ENCODE measurements around the gene FBLL1.
"Not testable (repeated sequence)": the region's sequence is repeated elsewhere in the genome, so short reads cannot be mapped to it uniquely, and the experiment has no call there.

Gene FBLL1

GRCh38 chr5:168553377-168554130 lies 24.4 kb downstream of the FBLL1 start:
- no peak for DNase-seq

GRCh38 chr5:168557389-168557788 lies 28.3 kb downstream of the FBLL1 start:
- no peak for DNase-seq

- DNase-seq = no peak
Observed at GRCh38 chr5:168562279-168562678, 33.2 kb downstream of the FBLL1 start.

- DNase-seq = no peak
Observed at GRCh38 chr5:168563959-168564358, 34.9 kb downstream of the FBLL1 start.

- DNase-seq = no peak
Observed at GRCh38 chr5:168568738-168569137, 39.6 kb downstream of the FBLL1 start.

DNA sequence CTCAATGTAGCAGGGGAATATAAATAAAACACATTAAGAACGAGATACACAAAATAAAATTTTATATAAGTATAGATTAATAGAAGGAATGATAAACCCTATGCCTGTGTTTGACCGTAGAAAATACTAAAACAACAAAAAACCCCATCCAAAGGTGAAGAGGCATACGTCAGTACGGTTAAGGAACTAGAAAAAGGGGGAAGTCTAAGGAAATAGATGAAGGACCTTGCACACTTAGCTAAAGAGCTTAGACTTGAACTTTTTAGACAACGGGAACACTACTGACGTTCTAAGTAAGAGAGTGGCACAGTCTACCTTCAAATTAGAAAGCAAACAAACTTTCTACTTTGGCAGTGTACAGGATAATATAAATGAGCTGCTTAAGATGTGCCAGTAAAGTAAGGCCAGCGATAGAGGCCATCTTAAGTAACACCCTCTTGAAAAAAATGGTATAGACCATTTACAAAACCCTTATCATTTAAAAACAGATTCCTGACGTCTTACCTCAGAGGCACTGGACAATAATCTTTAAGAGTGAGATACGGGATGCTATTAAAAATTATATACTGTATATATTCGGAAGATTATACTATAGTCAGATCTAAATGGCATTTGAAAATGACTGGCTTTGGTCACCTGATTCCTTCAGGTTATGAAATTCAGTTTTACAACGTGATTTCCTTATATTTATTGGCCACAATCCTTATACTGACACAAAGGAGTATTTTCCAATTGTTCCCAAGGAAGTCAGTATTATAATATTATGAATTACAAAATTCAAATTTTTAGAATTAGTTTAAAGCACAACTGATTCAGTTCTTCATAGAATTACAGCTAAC lies 41.6 kb downstream of the FBLL1 start:
- DNase-seq = no peak

DNA sequence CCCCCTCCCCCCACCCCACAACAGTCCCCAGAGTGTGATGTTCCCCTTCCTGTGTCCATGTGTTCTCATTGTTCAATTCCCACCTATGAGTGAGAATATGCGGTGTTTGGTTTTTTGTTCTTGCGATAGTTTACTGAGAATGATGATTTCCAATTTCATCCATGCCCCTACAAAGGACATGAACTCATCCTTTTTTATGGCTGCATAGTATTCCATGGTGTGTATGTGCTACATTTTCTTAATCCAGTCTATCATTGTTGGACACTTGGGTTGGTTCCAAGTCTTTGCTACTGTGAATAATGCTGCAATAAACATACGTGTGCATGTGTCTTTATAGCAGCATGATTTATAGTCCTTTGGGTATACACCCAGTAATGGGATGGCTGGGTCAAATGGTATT lies 44.6 kb downstream of the FBLL1 start:
- not testable (repeated sequence) for DNase-seq

DNA sequence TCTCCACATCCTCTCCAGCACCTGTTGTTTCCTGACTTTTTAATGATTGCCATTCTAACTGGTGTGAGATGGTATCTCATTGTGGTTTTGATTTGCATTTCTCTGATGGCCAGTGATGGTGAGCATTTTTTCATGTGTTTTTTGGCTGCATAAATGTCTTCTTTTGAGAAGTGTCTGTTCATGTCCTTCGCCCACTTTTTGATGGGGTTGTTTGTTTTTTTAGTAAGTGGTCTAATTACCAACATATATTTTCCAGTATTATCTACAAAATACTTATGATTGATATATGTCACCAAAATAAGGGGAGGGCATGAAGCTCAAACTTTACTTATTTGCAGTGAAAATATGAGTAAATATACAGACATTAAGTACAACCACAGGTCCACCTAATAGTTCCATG lies 45.1 kb downstream of the FBLL1 start:
- not testable (repeated sequence) for DNase-seq

DNA sequence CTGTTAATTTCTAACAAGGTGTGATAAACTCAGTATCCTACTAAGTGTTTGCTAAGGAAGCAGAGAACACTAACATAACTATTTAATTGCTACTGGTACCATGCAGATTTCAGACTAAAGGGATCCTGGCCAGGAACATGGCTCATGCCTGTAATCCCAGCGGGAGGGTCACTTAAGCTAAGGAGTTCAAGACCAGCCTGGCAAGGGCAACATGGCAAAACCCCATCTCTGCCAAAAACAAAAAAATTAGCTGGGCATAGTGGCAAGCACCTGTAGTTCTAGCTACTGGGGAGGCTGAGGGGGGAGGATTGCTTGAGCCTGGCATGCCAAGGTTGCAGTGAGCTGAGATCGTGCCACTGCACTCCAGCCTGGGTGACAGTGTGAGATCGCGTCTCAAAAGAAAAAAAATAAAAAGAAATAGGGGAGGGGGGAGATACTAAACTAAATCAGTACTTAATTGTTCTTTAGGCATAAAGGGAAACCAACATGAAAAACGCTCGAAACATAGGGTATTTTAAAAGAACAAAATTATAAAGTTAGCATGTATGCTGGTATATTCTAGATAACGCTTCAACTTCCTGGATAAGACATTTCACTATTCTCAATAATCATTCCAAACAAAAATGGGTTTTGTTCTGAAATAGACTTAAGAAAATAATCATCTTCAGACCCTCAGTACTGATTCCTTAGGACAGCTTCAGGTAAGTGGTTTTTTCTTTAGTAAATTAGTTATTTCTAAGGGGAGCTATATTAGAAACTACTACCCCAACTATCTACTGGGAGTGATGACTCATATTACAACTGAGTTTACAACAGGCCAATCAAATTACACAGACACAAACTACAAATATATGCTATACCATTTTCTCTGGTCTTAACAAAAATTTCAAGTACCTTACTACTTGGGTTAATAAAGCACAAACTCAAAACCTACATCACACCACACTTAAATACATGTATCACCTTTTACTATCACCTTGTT lies 46.6 kb downstream of the FBLL1 start:
- DNase-seq = no peak

DNA sequence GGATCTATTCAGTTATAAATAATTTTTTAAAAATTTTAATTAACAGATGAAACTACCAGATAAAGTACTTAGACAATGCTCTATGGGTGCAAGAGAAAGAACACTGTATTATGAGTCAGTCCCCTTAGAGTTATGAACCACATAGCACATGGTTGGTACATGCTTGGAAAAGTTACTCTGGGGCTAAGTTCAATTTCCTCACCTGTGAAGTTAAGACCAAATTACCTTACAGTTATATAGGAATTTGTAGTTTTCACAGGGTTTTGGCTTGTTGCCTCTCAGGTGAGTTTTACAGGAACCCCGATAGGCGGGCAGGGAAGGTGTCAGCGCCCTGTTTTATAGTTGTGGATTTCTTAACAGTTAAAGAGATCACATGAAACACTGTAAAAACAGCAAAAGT lies 48.9 kb downstream of the FBLL1 start:
- no peak for DNase-seq

DNA sequence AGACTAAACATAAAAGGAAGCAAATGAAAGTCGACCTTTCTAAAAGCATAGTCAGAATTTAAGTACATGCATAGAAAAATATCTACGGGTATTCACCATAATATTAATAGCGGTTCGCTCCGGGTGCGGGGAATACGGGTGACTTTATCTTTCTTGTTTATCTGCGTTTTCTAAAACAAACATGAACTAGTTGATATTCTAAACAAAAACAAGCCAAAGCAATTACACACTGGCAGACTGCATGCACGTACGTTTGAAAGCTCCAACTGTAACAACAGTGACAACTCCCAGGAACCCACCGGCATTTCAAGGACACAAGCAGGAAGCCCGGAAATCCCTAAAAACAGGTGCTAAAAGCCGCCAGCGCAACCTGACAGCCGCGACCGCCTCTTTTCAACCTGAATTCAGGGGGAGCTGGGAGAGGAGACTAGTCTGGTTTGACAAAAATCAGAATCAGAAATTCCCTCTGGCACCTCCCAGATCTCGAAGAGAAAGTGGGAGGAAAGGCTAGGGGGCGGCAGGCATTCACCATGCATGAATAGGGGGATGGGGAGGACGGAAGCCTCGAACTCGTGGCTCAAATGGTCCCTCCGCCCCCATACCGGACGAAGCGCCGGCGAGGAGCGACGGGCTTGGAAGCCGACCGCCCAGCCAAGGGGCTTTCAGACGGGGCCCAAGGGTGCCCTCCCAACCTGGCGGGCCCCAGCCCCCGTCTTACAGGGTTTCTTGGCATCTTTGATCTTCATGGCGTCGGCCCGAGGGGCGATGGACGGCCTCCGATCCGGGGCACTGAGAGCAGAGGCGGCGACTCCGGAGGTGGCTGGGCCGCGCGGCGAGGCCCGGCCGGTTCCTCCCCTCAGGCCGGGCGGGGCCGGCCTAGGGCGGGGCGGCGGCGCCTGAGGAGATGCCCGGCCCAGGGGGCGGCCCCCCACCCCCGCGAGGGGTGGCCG lies 49.7 kb downstream of the FBLL1 start, which contains the start of gene PANK3:
Gene PANK3 (minus strand): TSS at position 831 of the 950 bp plus-strand sequence. CDS start 85 bp downstream, at position 746.
- no peak for DNase-seq

- DNase-seq = peak; percentile 97
Observed at GRCh38 chr5:168579488-168580226, 50.6 kb downstream of the FBLL1 start.

- DNase-seq = no peak
Observed at GRCh38 chr5:168580227-168580508, 51.1 kb downstream of the FBLL1 start.

Measured in stimulated activated naive CD4-positive, alpha-beta T cell treated with Interleukin-2 at 50 U/mL for 16 hours (primary cell).